CD14-positive monocyte (primary cell): ENCODE results near the gene COPS6. TPM values are rescaled to one million over a fixed set of nuclear protein-coding genes. Genes with fewer than 3 reads are reported as not detected.
A peak's percentile ranks its signal among the peaks of the same experiment; 100 is the strongest.

Source experiments
- DNase-seq, 3 donors: peaks; one replicate each; pipeline ENCODE4 v3.0.0-alpha.2; 2011 to 2022
- H2AFZ ChIP-seq: 2 replicates; pipeline ENCODE4 v1.6.0; 2012; ENCODE audit warnings: mild to moderate bottlenecking, low read depth, low read length, inconsistent platforms; ENCODE audit not compliant: insufficient read depth, poor library complexity, severe bottlenecking
- H3K27ac ChIP-seq, 2 donors: 1 replicate in 1 of 2; 2 replicates in 1 of 2; pipeline ENCODE4 v1.5.1; 2012 to 2013; ENCODE audit warnings: low read length in 2 of 2, control low read depth in 1 of 2, inconsistent platforms in 1 of 2, low read depth in 1 of 2, mild to moderate bottlenecking in 1 of 2
- H3K27me3 ChIP-seq, 2 donors: one replicate each; pipeline versions ENCODE4 v1.6.0 to v1.6.1; 2011 to 2013; ENCODE audit warnings: low read length in 2 of 2; ENCODE audit not compliant: control insufficient read depth in 2 of 2, insufficient read depth in 2 of 2
- H3K36me3 ChIP-seq, 2 donors: replicated peaks in 1 of 2; 1 replicate in 1 of 2; 2 replicates in 1 of 2; pipeline versions ENCODE4 v1.5.1 to v1.6.1; 2012 to 2013; ENCODE audit warnings: low read length in 2 of 2, control low read depth in 1 of 2, inconsistent platforms in 1 of 2, mild to moderate bottlenecking in 1 of 2; ENCODE audit not compliant: insufficient read depth in 2 of 2, control insufficient read depth in 1 of 2
- H3K4me1 ChIP-seq, 2 donors: 1 replicate in 1 of 2; 2 replicates in 1 of 2; pipeline versions ENCODE4 v1.5.1 to v1.6.1; 2012 to 2013; ENCODE audit warnings: low read length in 2 of 2, control low read depth in 1 of 2, inconsistent platforms in 1 of 2, mild to moderate bottlenecking in 1 of 2, moderate library complexity in 1 of 2; ENCODE audit not compliant: insufficient read depth in 2 of 2, control insufficient read depth in 1 of 2
- H3K4me2 ChIP-seq: replicated peaks from 2 replicates; pipeline ENCODE3; 2012; ENCODE audit warnings: low read length, moderate library complexity, mild to moderate bottlenecking; ENCODE audit not compliant: poor library complexity, severe bottlenecking; ENCODE audit errors: extremely low read depth
- H3K4me3 ChIP-seq, 3 experiments: fragments of 200-600 bp in 1 of 3; sonication (generic) in 1 of 3; replicated peaks in 1 of 3; 1 replicate in 2 of 3; 2 replicates in 1 of 3; pipeline ENCODE4 v1.5.1; 2011 to 2013; ENCODE audit warnings: low read length in 3 of 3, mild to moderate bottlenecking in 3 of 3, control low read depth in 2 of 3, low read depth in 2 of 3, inconsistent platforms in 1 of 3, moderate library complexity in 1 of 3
- H3K79me2 ChIP-seq: 2 replicates; pipeline ENCODE4 v1.6.0; 2012; ENCODE audit warnings: mild to moderate bottlenecking, control low read depth, inconsistent platforms, low read length, moderate library complexity; ENCODE audit not compliant: insufficient read depth
- H3K9ac ChIP-seq: 2 replicates; pipeline ENCODE4 v1.6.0; 2017; ENCODE audit warnings: low read length, mild to moderate bottlenecking; ENCODE audit not compliant: insufficient read depth, poor library complexity, severe bottlenecking
- H3K9me3 ChIP-seq, 2 donors: replicated peaks in 1 of 2; 1 replicate in 1 of 2; 2 replicates in 1 of 2; pipeline versions ENCODE4 v1.5.1 to v1.6.1; 2012 to 2013; ENCODE audit warnings: low read length in 2 of 2, control low read depth in 1 of 2; ENCODE audit not compliant: control insufficient read depth in 1 of 2, insufficient read depth in 1 of 2
- H4K20me1 ChIP-seq: 2 replicates; pipeline ENCODE4 v1.6.0; 2012; ENCODE audit warnings: mild to moderate bottlenecking, low read length, control low read depth, moderate library complexity; ENCODE audit not compliant: insufficient read depth
- H3K27ac Mint-ChIP-seq, 7 donors: one replicate each; pipeline ENCODE4 v1.8.0; 2020; ENCODE audit warnings: mild to moderate bottlenecking in 7 of 7, mixed read lengths in 7 of 7, moderate library complexity in 6 of 7, inconsistent platforms in 2 of 7
- H3K27me3 Mint-ChIP-seq, 3 donors: one replicate each; pipeline ENCODE4 v1.8.0; 2021 to 2022; ENCODE audit warnings: low read depth in 3 of 3, mild to moderate bottlenecking in 3 of 3, mixed read lengths in 3 of 3, moderate library complexity in 3 of 3, inconsistent platforms in 1 of 3
- H3K36me3 Mint-ChIP-seq, 2 donors: one replicate each; pipeline ENCODE4 v1.8.0; 2020; ENCODE audit warnings: mixed read lengths in 2 of 2, inconsistent platforms in 1 of 2, mild to moderate bottlenecking in 1 of 2
- H3K4me1 Mint-ChIP-seq: one replicate; pipeline ENCODE4 v1.8.0; 2020; ENCODE audit warnings: mild to moderate bottlenecking, mixed read lengths
- H3K4me3 Mint-ChIP-seq, 2 donors: one replicate each; pipeline ENCODE4 v1.8.0; 2020; ENCODE audit warnings: mild to moderate bottlenecking in 2 of 2, mixed read lengths in 2 of 2, moderate library complexity in 1 of 2
- H3K9me3 Mint-ChIP-seq, 7 donors: one replicate each; pipeline ENCODE4 v1.8.0; 2020 to 2022; ENCODE audit warnings: mixed read lengths in 7 of 7, mild to moderate bottlenecking in 6 of 7, moderate library complexity in 6 of 7, inconsistent platforms in 2 of 7
- CTCF ChIP-seq: fragments of 200-600 bp; IDR thresholded peaks from one replicate; pipeline ENCODE4 v1.8.0; 2022; ENCODE audit warnings: antibody characterized with exemption, mild to moderate bottlenecking
- WGBS: methylation state at CpG from one replicate; pipeline ENCODE4 v1.1.5; 2013; ENCODE audit warnings: missing lambda C conversion rate; ENCODE audit not compliant: insufficient coverage; 5-methylcytosine and 5-hydroxymethylcytosine counted together
- intact Hi-C, 2 donors: fragments of 100-400 bp; cut with micrococcal nuclease; formaldehyde crosslinking; loops; one replicate each; pipeline versions ENCODE4 v1.15.0 to v1.15.1; 2023
- polyA plus RNA-seq, 3 donors: library from polyadenylated mRNA; depleted of rRNA in 1 of 3; unstranded in 2 of 3; stranded (reverse) in 1 of 3; fragments of 300-500 nt in 2 of 3; fragments of >200 nt in 1 of 3; fragmentation: Illumina TruSeq in 2 of 3; gene quantifications; 1 replicate in 2 of 3; 2 replicates in 1 of 3; pipeline ENCODE4 v1.2.3, GENCODE V29; 2012 to 2021

The COPS6 gene
- polyA plus RNA-seq, 3 donors = 77.1 to 119 (median 109) TPM

GRCh38 chr7:100085515-100085914 is 3.3 kb upstream of the COPS6 start:
- WGBS = no CpG with 5 or more reads among the region's 3 CpGs
- Mint-ChIP-seq H3K9me3 (peaks cover 0 to 5% (median 0%) of the 10 kb centered on the region in 7 donors), H3K27ac (peak overlapping the region in 6 of 7 donors; percentile 65 to 91 (median 82)), H3K27me3 (peaks cover 8 to 15% (median 14%) of the 10 kb centered on the region in 3 donors), H3K4me3 (no peak overlapping the region), H3K36me3 (peaks cover 3 to 4% of the 10 kb centered on the region in 2 donors), H3K4me1 (peaks cover 41% of the 10 kb centered on the region)
- Histone ChIP-seq H3K9me3 (no peaks in the 10 kb centered on the region), H3K36me3 (peaks cover 3 to 4% of the 10 kb centered on the region in 2 donors), H3K9ac (no peak overlapping the region), H3K79me2 (peaks cover 22% of the 10 kb centered on the region), H3K4me2 (no peak overlapping the region), H3K4me1 (peaks cover 42 to 55% of the 10 kb centered on the region in 2 donors), H4K20me1 (no peaks in the 10 kb centered on the region), H3K4me3 (no peak overlapping the region), H3K27ac (no peak overlapping the region), H3K27me3 (no peaks in the 10 kb centered on the region), H2AFZ (no peak overlapping the region)
- DNase-seq = no peak
- TF ChIP-seq CTCF = no peak
- intact Hi-C loops = loop anchor here (10.0 kb wide), 1 partner anchor 71 kb away; the partner anchor contains the start of gene ZKSCAN1 (in 2 of the 2)

GRCh38 chr7:100087055-100087750 is 1.6 kb upstream of the COPS6 start:
- Mint-ChIP-seq H3K27ac (no peak overlapping the region), H3K4me3 (no peak overlapping the region), H3K9me3 (peaks cover 0 to 5% (median 0%) of the 10 kb centered on the region in 7 donors), H3K4me1 (peaks cover 33% of the 10 kb centered on the region), H3K36me3 (peaks cover 20% of the 10 kb centered on the region in 2 donors), H3K27me3 (peaks cover 8 to 15% (median 14%) of the 10 kb centered on the region in 3 donors)
- Histone ChIP-seq H3K36me3 (peaks cover 20 to 21% of the 10 kb centered on the region in 2 donors), H3K4me3 (no peak overlapping the region), H3K27ac (no peak overlapping the region), H4K20me1 (no peaks in the 10 kb centered on the region), H2AFZ (no peak overlapping the region), H3K27me3 (no peaks in the 10 kb centered on the region), H3K4me1 (peaks cover 33 to 44% of the 10 kb centered on the region in 2 donors), H3K9me3 (no peaks in the 10 kb centered on the region), H3K79me2 (peaks cover 12% of the 10 kb centered on the region), H3K4me2 (no peak overlapping the region), H3K9ac (no peak overlapping the region)
- DNase-seq = no peak
- intact Hi-C loops = loop anchor here (10.0 kb wide), 1 partner anchor 72 kb away; the partner anchor contains the start of gene ZKSCAN1 (in 2 of the 2)
- WGBS = 95% methylated on average over 3 of the region's 10 CpGs
- TF ChIP-seq CTCF = no peak
